ENCODE measurements around the gene LOXL1.

The LOXL1 gene

GRCh38 chr15:73994912-73995622, 68.8 kb downstream of the LOXL1 start:
- peak; percentile 34 to 58 (median 42) for DNase-seq

GRCh38 chr15:73996267-73996666, 70.0 kb downstream of the LOXL1 start:
- no peak for DNase-seq

GRCh38 chr15:73996939-73997338, 70.7 kb downstream of the LOXL1 start:
- DNase-seq, result peak; percentile 66 to 85 (median 78)

- DNase-seq, result no peak
Measured at GRCh38 chr15:73997986-73998385, 71.7 kb downstream of the LOXL1 start.
